Activated naive CD4-positive, alpha-beta T cell treated with anti-CD3 and anti-CD28 coated beads, Interleukin-2, amount 50 U/mL, for 24 hours (primary cell): ENCODE results near the gene KRTAP10-6.
"Not testable (repeated sequence)": the region's sequence is repeated elsewhere in the genome, so short reads cannot be mapped to it uniquely, and the experiment has no call there.

Experiments
- H3K27ac Mint-ChIP-seq: one replicate; pipeline ENCODE4 v1.8.0; 2021; ENCODE audit warnings: mild to moderate bottlenecking, mixed read lengths
- H3K27me3 Mint-ChIP-seq: one replicate; pipeline ENCODE4 v1.8.0; 2021; ENCODE audit warnings: mixed read lengths
- H3K36me3 Mint-ChIP-seq: one replicate; pipeline ENCODE4 v1.8.0; 2021; ENCODE audit warnings: mixed read lengths
- H3K4me1 Mint-ChIP-seq: one replicate; pipeline ENCODE4 v1.8.0; 2021; ENCODE audit warnings: mixed read lengths
- H3K4me3 Mint-ChIP-seq: one replicate; pipeline ENCODE4 v1.8.0; 2021; ENCODE audit warnings: mild to moderate bottlenecking, mixed read lengths
- H3K9me3 Mint-ChIP-seq: one replicate; pipeline ENCODE4 v1.8.0; 2021; ENCODE audit warnings: mixed read lengths

Gene KRTAP10-6

GRCh38 chr21:44611551-44611950 is 19.2 kb upstream of the KRTAP10-6 start:
- no peak overlapping the region for H3K27ac Mint-ChIP-seq
- H3K27me3 Mint-ChIP-seq: no peaks in the 10 kb centered on the region
- H3K4me3 Mint-ChIP-seq: no peak overlapping the region
- H3K4me1 Mint-ChIP-seq: peaks cover 19% of the 10 kb centered on the region
- H3K36me3 Mint-ChIP-seq: peaks cover 7% of the 10 kb centered on the region
- peaks cover 14% of the 10 kb centered on the region for H3K9me3 Mint-ChIP-seq

GRCh38 chr21:44610157-44610843 is 18.0 kb upstream of the KRTAP10-6 start:
- H3K36me3 Mint-ChIP-seq, H3K27me3 Mint-ChIP-seq, H3K4me1 Mint-ChIP-seq, H3K27ac Mint-ChIP-seq, H3K4me3 Mint-ChIP-seq: not testable (repeated sequence)
- H3K9me3 Mint-ChIP-seq: peaks cover 14% of the 10 kb centered on the region

- Mint-ChIP-seq H3K27me3 (no peaks in the 10 kb centered on the region), H3K9me3 (peaks cover 14% of the 10 kb centered on the region), H3K4me3 (no peak overlapping the region), H3K36me3 (peaks cover 7% of the 10 kb centered on the region), H3K27ac (no peak overlapping the region), H3K4me1 (peaks cover 5% of the 10 kb centered on the region)
Measured at GRCh38 chr21:44609193-44609592, 16.9 kb upstream of the KRTAP10-6 start.

- Mint-ChIP-seq H3K27ac (no peak overlapping the region), H3K27me3 (no peaks in the 10 kb centered on the region), H3K9me3 (peaks cover 14% of the 10 kb centered on the region), H3K36me3 (peaks cover 7% of the 10 kb centered on the region), H3K4me1 (no peaks in the 10 kb centered on the region), H3K4me3 (no peak overlapping the region)
Measured at GRCh38 chr21:44606495-44606894, 14.2 kb upstream of the KRTAP10-6 start.

GRCh38 chr21:44603911-44604310 is 11.6 kb upstream of the KRTAP10-6 start:
- Mint-ChIP-seq H3K27ac (no peak overlapping the region), H3K4me3 (no peak overlapping the region), H3K9me3 (peaks cover 3% of the 10 kb centered on the region), H3K4me1 (no peaks in the 10 kb centered on the region), H3K27me3 (no peaks in the 10 kb centered on the region), H3K36me3 (peaks cover 2% of the 10 kb centered on the region)

GRCh38 chr21:44603109-44603875 is 11.0 kb upstream of the KRTAP10-6 start:
- no peaks in the 10 kb centered on the region for H3K27me3 Mint-ChIP-seq
- H3K27ac Mint-ChIP-seq: no peak overlapping the region
- no peaks in the 10 kb centered on the region for H3K4me1 Mint-ChIP-seq
- H3K9me3 Mint-ChIP-seq: no peaks in the 10 kb centered on the region
- no peak overlapping the region for H3K4me3 Mint-ChIP-seq
- peaks cover 1% of the 10 kb centered on the region for H3K36me3 Mint-ChIP-seq

GRCh38 chr21:44602463-44602850 is 10.2 kb upstream of the KRTAP10-6 start:
- H3K27ac Mint-ChIP-seq: no peak overlapping the region
- H3K36me3 Mint-ChIP-seq: peaks cover 1% of the 10 kb centered on the region
- no peaks in the 10 kb centered on the region for H3K9me3 Mint-ChIP-seq
- H3K4me3 Mint-ChIP-seq: no peak overlapping the region
- H3K27me3 Mint-ChIP-seq: no peaks in the 10 kb centered on the region
- H3K4me1 Mint-ChIP-seq: no peaks in the 10 kb centered on the region

- Mint-ChIP-seq H3K4me1 (no peaks in the 10 kb centered on the region), H3K27me3 (no peaks in the 10 kb centered on the region), H3K4me3 (no peak overlapping the region), H3K9me3 (no peaks in the 10 kb centered on the region), H3K27ac (no peak overlapping the region), H3K36me3 (peaks cover 1% of the 10 kb centered on the region)
Measured at GRCh38 chr21:44601596-44602462, 9.5 kb upstream of the KRTAP10-6 start.

- not testable (repeated sequence) for H3K9me3 Mint-ChIP-seq, H3K27me3 Mint-ChIP-seq, H3K4me3 Mint-ChIP-seq, H3K4me1 Mint-ChIP-seq, H3K27ac Mint-ChIP-seq, H3K36me3 Mint-ChIP-seq
Measured at GRCh38 chr21:44601091-44601490, 8.8 kb upstream of the KRTAP10-6 start.

- not testable (repeated sequence) for H3K9me3 Mint-ChIP-seq, H3K27me3 Mint-ChIP-seq, H3K27ac Mint-ChIP-seq, H3K36me3 Mint-ChIP-seq, H3K4me3 Mint-ChIP-seq, H3K4me1 Mint-ChIP-seq
Measured at GRCh38 chr21:44600118-44600978, 8.0 kb upstream of the KRTAP10-6 start, which contains the start of gene KRTAP10-7. KRTAP10-7 (plus strand) TSS chr21:44600597; CDS start chr21:44600622, 25 bp downstream.

- H3K36me3 Mint-ChIP-seq: peaks cover 1% of the 10 kb centered on the region
- peaks cover 3% of the 10 kb centered on the region for H3K4me1 Mint-ChIP-seq
- no peak overlapping the region for H3K27ac Mint-ChIP-seq
Measured at GRCh38 chr21:44599264-44600029, 7.1 kb upstream of the KRTAP10-6 start.

GRCh38 chr21:44598061-44598460 is 5.8 kb upstream of the KRTAP10-6 start:
- H3K36me3 Mint-ChIP-seq: peaks cover 1% of the 10 kb centered on the region
- H3K27me3 Mint-ChIP-seq: no peaks in the 10 kb centered on the region
- peaks cover 3% of the 10 kb centered on the region for H3K4me1 Mint-ChIP-seq
- no peak overlapping the region for H3K27ac Mint-ChIP-seq
- no peak overlapping the region for H3K4me3 Mint-ChIP-seq
- H3K9me3 Mint-ChIP-seq: no peaks in the 10 kb centered on the region

More at GRCh38 chr21:44599264-44600029, 7.1 kb upstream of the KRTAP10-6 start:
- no peak overlapping the region for H3K4me3 Mint-ChIP-seq
- no peaks in the 10 kb centered on the region for H3K9me3 Mint-ChIP-seq
- no peaks in the 10 kb centered on the region for H3K27me3 Mint-ChIP-seq

GRCh38 chr21:44596068-44596725 is 3.9 kb upstream of the KRTAP10-6 start:
- peaks cover 3% of the 10 kb centered on the region for H3K4me1 Mint-ChIP-seq
- no peak overlapping the region for H3K27ac Mint-ChIP-seq
- no peaks in the 10 kb centered on the region for H3K9me3 Mint-ChIP-seq
- H3K27me3 Mint-ChIP-seq: no peaks in the 10 kb centered on the region
- H3K36me3 Mint-ChIP-seq: peaks cover 1% of the 10 kb centered on the region
- no peak overlapping the region for H3K4me3 Mint-ChIP-seq

GRCh38 chr21:44595524-44595923 is 3.2 kb upstream of the KRTAP10-6 start:
- no peaks in the 10 kb centered on the region for H3K27me3 Mint-ChIP-seq
- no peaks in the 10 kb centered on the region for H3K9me3 Mint-ChIP-seq

More at GRCh38 chr21:44595524-44595923, 3.2 kb upstream of the KRTAP10-6 start:
- no peak overlapping the region for H3K4me3 Mint-ChIP-seq
- no peak overlapping the region for H3K27ac Mint-ChIP-seq
- H3K36me3 Mint-ChIP-seq: peaks cover 1% of the 10 kb centered on the region
- H3K4me1 Mint-ChIP-seq: peaks cover 3% of the 10 kb centered on the region
